Activated CD8-positive, alpha-beta memory T cell treated with anti-CD3 and anti-CD28 coated beads, Interleukin-2, amount 50 U/mL, for 24 hours (primary cell): ENCODE data around the gene DSCAML1.
"Not testable (repeated sequence)": the region's sequence is repeated elsewhere in the genome, so short reads cannot be mapped to it uniquely, and the experiment has no call there.

Source experiments
- DNase-seq: peaks from one replicate; pipeline ENCODE4 v3.0.0-alpha.2; 2020; ENCODE audit errors: extremely low read depth

The DSCAML1 gene

GRCh38 chr11:117410238-117410637 is 386.8 kb downstream of the DSCAML1 start:
- no peak for DNase-seq

GRCh38 chr11:117409511-117409910 is 387.5 kb downstream of the DSCAML1 start:
- DNase-seq = no peak

GRCh38 chr11:117408356-117408755 is 388.7 kb downstream of the DSCAML1 start:
- no peak for DNase-seq

DNA sequence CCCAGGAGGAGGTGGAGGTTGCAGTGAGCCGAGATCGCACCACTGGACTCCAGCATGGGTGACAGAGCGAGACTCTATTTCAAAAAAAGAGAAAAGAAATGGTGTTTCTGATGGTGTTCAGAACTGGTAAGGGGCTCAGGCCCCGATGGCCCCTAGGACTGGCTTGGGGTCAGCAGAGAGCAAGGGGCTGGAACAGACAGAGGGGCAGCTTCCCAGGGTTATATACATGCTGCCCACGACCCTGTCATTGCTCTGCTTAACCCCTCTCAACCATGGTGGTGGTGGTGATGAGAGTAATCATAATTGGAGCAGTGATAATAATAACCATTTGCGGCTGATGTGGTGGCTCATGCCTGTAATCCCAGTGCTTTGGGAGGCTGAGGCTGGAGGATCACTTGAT is 390.0 kb downstream of the DSCAML1 start:
- DNase-seq = no peak

- not testable (repeated sequence) for DNase-seq
These were observed 391.1 kb downstream of the DSCAML1 start for GRCh38 chr11:117405898-117406297.

DNA sequence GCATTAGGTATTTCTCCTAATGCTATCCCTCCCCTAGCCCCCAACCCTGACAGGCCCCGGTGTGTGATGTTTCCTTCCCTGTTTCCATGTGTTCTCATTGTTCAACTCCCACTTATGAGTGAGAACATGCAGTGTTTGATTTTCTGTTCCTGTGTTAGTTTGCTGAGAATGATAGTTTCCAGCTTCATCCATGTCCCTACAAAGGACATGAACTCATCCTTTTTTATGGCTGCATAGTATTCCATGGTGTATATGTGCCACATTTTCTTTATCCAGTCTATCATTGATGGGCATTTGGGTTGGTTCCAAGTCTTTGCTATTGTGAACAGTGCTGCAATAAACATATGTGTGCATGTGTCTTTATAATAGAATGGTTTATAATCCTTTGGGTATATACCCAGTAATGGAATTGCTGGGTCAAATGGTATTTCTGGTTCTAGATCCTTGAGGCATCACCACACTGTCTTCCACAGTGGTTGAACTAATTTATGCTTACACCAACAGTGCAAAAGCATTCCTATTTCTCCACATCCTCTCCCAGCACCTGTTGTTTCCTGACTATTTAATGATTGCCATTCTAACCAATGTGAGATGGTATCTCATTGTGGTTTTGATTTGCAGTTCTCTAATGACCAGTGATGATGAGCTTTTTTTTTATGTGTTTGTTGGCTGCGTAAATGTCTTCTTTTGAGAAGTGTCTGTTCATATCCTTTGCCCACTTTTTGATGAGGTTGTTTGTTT is 397.7 kb downstream of the DSCAML1 start:
- DNase-seq = not testable (repeated sequence)

- not testable (repeated sequence) for DNase-seq
These were observed 398.4 kb downstream of the DSCAML1 start for GRCh38 chr11:117398618-117399017.

GRCh38 chr11:117396970-117397369 is 400.0 kb downstream of the DSCAML1 start:
- DNase-seq = no peak

DNA sequence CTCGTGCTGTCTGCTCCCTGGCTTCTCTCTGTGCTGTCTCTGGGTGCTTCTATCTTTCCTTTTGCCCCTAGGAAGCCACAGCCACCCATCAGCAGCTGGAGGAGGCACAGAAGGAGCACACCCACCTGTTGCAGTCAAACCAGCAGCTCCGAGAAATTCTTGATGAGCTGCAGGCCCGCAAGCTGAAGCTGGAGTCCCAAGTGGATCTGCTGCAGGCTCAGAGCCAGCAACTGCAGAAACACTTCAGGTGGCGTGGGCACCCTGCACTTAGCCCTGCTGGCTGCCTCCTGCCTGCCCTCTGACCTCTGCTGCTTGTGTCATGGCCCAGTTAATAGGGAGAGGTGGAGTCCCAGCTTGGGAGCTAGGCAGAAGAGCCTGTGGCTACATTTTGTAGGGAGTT is 401.5 kb downstream of the DSCAML1 start:
- DNase-seq = no peak

DNA sequence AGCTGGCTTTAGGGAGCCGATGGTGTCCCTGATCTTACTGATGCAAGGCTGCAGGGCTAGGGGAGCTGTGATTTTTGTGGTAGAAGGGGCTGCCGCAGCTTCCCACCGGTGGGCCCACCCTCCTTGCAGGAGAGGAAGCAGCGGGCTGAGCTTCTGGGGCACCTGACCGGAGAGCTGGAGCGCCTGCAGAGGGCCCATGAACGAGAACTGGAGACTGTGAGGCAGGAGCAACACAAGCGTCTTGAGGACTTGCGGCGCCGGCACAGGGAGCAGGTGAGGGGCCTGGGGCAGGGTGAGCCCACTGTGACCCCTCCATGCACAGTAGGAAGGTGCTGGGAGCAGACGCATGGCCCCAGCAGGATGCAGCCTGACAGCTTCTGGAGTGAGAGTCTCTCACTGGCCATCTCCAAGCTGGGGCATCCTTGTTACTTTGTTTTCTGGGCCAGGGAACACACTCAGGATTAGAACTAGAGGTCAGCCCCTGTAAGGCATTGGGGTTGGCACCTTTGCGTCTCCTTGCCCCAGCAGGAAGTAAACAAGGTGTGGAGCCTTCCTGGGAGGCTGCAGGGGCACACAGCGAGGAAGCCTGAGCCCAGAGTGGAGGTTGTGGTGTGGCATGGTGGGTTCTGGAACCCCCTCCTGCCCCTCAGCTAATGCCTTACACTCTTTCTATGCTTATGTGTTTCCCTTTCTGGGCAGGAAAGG is 402.6 kb downstream of the DSCAML1 start:
- DNase-seq = no peak

DNA sequence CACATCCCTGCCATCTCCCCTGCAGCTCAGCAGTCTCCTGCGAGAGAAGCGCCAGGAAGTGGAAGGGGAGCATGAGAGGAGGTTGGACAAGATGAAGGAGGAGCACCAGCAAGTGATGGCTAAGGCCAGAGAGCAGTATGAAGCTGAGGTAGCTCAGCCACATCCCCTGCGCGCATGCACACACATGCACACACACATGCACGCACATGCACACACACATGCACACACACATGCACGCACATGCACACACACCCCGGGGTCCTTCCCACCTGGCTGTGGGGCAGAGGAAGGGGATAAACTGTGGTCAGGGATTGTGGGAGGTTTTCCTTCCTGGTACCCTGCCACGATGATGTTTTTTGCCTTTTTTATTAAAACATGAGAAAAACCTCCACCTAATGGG is 404.0 kb downstream of the DSCAML1 start:
- DNase-seq = no peak

- DNase-seq = no peak
These were observed 404.9 kb downstream of the DSCAML1 start for GRCh38 chr11:117392001-117392690.

DNA sequence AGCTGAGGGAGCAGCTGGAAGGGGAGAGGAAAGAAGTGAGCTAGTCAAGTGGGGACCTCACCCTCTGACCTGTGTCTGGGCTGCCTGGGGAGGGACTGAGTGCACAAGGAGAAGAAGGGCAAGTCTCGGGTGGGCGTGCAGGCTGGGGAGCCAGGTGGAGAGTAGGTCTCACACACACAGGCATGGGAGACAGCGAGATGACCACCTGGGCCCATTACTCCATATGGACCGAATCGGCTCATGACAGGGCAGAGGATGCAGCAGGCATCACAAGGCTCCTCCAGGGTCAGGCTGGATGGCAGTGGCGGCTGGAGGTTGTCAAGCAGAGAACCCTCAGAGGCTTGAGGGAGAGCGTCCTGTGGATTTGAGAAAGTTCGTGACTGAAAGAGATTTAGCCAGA is 405.8 kb downstream of the DSCAML1 start:
- no peak for DNase-seq

- DNase-seq = no peak
These were observed 406.3 kb downstream of the DSCAML1 start for GRCh38 chr11:117390743-117391142.

DNA sequence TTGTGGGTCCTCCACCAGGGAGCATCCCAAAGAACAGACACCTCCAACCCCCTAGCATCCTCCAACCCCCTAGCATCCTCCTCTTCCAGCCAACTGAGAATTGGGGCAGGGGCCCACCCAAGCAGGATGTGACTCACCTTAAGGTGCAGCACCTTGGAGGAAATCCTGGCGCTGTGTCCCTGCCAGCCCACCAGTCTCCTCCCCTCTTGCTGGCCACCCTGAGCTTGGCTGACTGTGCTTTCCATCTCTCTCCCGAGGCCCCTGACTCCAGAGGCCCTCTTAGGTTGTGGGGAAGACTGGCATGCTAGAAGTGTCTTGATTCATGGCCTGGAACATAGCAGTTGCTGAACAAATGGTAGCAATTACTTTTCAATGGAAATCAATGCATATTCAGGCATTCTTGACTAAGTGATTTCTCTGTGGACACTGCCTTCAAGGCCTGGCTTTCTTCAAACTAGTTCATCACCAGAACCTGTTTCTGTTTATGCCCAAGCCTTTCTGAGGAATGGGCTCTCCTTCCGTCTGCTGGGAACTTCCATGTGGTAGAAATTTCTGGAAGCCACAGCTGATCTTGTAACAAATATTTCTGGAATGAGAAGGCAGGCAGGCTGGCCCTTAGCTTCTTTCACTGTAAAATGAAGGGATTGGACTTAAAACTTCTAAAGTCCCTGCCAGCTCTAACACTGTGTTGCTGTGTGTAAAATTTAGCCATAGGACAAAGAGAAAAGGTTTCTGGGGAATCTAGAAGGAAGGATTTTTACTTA is 408.8 kb downstream of the DSCAML1 start:
- DNase-seq = no peak

- no peak for DNase-seq
These were observed 411.1 kb downstream of the DSCAML1 start for GRCh38 chr11:117385906-117386305.

GRCh38 chr11:117385471-117385870 is 411.5 kb downstream of the DSCAML1 start:
- no peak for DNase-seq

DNA sequence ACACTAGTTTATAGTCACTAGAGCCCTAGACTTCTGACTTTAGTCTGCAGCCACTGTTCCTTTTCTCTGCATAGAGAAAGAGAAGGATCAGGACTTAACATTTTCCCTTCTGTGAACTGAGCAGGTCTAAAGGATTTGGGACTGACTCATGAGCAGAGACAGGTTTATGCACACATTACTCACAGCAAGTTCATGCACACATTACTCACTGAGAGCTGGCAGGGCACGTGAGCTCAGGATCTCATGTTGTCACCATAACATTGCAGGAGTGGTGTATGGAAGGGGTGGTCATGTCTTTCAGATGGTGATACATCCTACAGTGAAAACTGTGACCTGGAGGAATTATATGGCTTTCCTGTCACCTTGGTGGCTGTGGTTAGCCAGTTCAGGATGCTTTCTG is 413.0 kb downstream of the DSCAML1 start:
- no peak for DNase-seq

DNA sequence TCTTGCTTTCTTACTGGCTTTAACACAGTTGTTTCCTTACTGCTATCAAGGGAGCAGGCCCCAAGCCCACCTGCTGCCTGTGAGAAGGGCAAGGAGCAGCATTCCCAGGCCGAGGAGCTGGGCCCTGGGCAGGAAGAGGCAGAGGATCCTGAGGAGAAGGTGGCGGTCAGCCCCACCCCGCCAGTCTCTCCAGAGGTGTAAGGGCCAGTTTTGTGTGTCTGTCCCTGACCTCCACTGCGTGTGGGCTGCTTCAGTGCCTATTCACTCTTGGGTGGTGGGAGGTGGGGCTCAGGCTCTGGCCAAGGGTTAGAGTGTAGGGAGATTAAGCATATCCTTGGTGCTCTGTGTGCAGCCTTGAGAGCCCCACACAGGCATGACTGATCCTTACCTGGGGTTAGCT is 414.3 kb downstream of the DSCAML1 start:
- DNase-seq = no peak

DNA sequence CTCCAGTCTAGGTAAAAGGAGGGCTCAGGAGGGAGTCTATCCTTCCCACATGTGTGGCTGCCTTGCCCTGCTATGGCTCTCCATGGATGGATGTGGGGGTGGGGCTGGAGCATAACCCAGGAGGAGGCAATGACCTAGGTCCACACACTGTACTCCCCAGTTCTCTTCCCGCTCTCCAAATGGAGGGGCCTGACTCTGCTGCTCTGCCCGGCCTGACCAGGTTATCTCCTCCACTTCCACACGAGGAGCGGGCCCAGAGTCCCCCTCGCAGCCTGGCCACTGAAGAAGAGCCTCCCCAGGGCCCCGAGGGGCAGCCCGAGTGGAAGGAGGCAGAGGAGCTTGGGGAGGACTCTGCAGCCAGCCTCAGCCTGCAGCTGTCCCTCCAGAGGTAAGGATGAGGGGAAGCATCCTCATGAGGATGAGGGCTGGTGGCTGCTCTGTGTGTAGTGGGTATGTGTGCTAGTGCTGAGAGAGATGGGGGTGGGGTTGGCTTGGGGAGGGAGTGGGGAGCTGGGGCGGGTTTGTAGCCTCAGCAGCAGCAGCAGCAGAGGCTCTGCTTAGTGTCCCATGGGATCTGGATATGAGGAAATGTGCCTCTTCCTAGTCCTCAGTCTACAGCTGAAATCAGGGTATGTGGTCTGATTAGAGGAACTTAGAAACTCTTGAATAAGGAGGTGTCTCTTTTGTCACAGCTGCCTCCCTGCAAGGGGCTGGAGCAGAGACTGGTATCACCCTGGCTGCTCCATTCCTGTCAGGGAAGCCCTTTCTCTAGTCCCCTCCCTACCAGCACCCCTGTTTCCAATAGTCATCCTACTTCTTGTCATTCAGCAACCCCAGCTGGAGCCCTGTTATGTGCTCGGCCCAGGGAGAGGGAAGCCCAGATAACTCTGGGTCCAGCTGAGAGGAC is 415.3 kb downstream of the DSCAML1 start:
- no peak for DNase-seq

DNA sequence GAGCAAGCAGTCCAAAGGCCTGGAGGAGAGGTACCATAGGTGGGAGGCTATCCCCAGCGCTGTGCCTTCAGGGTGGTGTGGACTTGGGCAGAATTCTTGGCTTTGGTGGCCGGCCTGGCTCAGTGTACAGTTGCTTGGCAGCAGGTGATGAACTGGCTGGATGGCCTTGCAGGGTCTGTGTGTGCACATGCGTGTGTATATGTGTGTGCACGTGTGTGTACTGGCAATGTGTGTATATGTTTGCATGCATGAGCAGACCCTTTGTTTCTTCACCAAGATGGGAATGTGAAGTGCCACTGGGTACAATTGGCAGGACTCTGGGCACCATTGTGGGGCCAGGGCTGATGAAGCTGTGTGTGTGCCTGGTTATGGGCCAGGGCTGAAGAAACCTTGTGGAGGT is 416.3 kb downstream of the DSCAML1 start:
- no peak for DNase-seq
